Vagina (tissue), 2 donors: ENCODE data around the gene CCDC83. TPM values are rescaled to one million over a fixed set of nuclear protein-coding genes. Genes with fewer than 3 reads are reported as not detected.

Experiments
- DNase-seq, 2 donors: peaks; one replicate each; pipeline ENCODE4 v3.0.0-alpha.2; 2017; ENCODE audit errors: extremely low spot score in 2 of 2
- H3K27ac ChIP-seq: fragments of 200-600 bp; sonication (generic); one replicate; pipeline ENCODE4 v1.5.1; 2019
- H3K27me3 ChIP-seq: fragments of 200-600 bp; sonication (generic); one replicate; pipeline ENCODE4 v1.5.1; 2019
- H3K36me3 ChIP-seq, 2 donors: fragments of 200-600 bp; sonication (generic); one replicate each; pipeline ENCODE4 v1.5.1; 2017 to 2019
- H3K4me1 ChIP-seq: fragments of 200-600 bp; sonication (generic); one replicate; pipeline ENCODE4 v1.5.1; 2019
- H3K4me3 ChIP-seq, 2 donors: fragments of 200-600 bp; sonication (generic); 1 replicate in 1 of 2; 2 replicates in 1 of 2; pipeline ENCODE4 v1.5.1; 2016 to 2019
- H3K9me3 ChIP-seq: fragments of 200-600 bp; sonication (generic); one replicate; pipeline ENCODE4 v1.5.1; 2019
- POLR2A ChIP-seq, 2 donors: fragments of 450-650 bp; IDR thresholded peaks; one replicate each; pipeline ENCODE4 v1.6.1; 2017; ENCODE audit warnings: antibody characterized with exemption in 2 of 2, mild to moderate bottlenecking in 2 of 2, moderate library complexity in 2 of 2
- POLR2AphosphoS5 ChIP-seq, 2 donors: sonication (generic); formaldehyde crosslinking; IDR thresholded peaks; one replicate each; pipeline ENCODE4 v1.9.0; 2017; ENCODE audit warnings: antibody characterized with exemption in 2 of 2, mild to moderate bottlenecking in 2 of 2, low read depth in 1 of 2; ENCODE audit not compliant: insufficient read depth in 1 of 2
- intact Hi-C: fragments of 100-400 bp; cut with DNase I; formaldehyde crosslinking; loops from one replicate; pipeline ENCODE4 v1.15.1; 2023
- total RNA-seq: library from RNA; depleted of rRNA; stranded (reverse); fragments of >200 nt; gene quantifications from one replicate; pipeline ENCODE4 v1.2.3, GENCODE V29; 2016
- TF ChIP-seq, protein P1 (sequence below), 3 experiments: fragments of 450-650 bp in 2 of 3; fragments of 200-600 bp in 1 of 3; sonication (generic) in 1 of 3; IDR thresholded peaks; one replicate each; pipeline ENCODE4 v1.5.1; 2017 to 2019; ENCODE audit warnings: antibody characterized with exemption in 3 of 3, mild to moderate bottlenecking in 2 of 3, moderate library complexity in 2 of 3

The CCDC83 gene
- not detected for total RNA-seq

DNA sequence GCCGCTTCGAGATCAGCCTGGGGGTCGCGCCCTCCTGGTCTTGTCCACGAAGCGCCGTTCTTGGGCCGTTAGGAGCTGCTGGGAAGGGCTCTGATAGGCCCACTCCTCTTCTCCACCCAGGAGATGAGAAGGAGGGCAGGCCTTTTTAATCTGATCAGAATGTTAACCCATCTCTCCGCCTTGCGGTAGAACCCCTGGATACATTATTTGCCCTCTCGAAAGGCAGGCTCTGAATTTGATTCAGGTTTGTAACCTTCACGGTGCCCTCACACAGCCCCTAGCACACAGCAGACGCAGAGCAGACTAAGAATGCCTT lies at the start of gene CCDC83:
CCDC83 (plus strand) TSS at position 43 of the 316 bp plus-strand sequence. CDS start 9,741 bp downstream, outside the sequence.
- Histone ChIP-seq H3K9me3 (no peaks in the 10 kb centered on the region), H3K36me3 (no peaks in the 10 kb centered on the region), H3K27me3 (no peaks in the 10 kb centered on the region), H3K27ac (peak within 1 kb of the TSS; percentile 87), H3K4me3 (peak within 1 kb of the TSS; percentile 55 to 63), H3K4me1 (peaks cover 20% of the 10 kb centered on the region)
- TF ChIP-seq, protein P1, sequence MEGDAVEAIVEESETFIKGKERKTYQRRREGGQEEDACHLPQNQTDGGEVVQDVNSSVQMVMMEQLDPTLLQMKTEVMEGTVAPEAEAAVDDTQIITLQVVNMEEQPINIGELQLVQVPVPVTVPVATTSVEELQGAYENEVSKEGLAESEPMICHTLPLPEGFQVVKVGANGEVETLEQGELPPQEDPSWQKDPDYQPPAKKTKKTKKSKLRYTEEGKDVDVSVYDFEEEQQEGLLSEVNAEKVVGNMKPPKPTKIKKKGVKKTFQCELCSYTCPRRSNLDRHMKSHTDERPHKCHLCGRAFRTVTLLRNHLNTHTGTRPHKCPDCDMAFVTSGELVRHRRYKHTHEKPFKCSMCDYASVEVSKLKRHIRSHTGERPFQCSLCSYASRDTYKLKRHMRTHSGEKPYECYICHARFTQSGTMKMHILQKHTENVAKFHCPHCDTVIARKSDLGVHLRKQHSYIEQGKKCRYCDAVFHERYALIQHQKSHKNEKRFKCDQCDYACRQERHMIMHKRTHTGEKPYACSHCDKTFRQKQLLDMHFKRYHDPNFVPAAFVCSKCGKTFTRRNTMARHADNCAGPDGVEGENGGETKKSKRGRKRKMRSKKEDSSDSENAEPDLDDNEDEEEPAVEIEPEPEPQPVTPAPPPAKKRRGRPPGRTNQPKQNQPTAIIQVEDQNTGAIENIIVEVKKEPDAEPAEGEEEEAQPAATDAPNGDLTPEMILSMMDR (IDR thresholded peaks at IDR 0.05), result no peak
- no peak for TF ChIP-seq POLR2AphosphoS5 (IDR thresholded peaks at IDR 0.05; ENCODE audit: insufficient read depth in 1 of 2, low read depth in 1 of 2)
- peak in 1 of 2 donors; percentile 90 for DNase-seq
- intact Hi-C loops, result no loop called here

DNA sequence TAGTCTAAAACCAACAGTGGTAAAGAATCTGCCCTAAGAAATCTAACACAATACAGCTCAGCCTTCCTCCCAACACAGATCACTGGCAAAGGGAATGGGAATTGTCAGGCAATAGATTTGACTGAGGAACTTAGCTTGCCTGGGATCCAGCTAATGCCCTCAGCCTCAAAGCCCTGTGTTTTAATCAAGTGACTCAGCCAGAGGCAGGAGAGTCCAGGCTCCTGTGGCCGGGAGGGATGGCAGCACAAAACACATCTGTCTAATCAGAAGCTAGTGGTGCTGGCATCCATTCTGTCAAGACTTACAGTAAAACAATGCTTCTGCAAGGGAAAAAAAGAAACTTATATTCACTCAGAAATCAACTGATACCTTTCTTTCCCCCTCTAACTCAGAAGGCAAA lies 49.8 kb upstream of the CCDC83 start:
- no peak for DNase-seq
- no peaks in the 10 kb centered on the region for H3K36me3 ChIP-seq
- H3K4me1 ChIP-seq, result peaks cover 2% of the 10 kb centered on the region
- no peaks in the 10 kb centered on the region for H3K27me3 ChIP-seq
- no peak for TF ChIP-seq POLR2A (IDR thresholded peaks at IDR 0.05)
- no peak for TF ChIP-seq POLR2AphosphoS5 (IDR thresholded peaks at IDR 0.05; ENCODE audit: insufficient read depth in 1 of 2, low read depth in 1 of 2)
- TF ChIP-seq, protein P1 (IDR thresholded peaks at IDR 0.05), result no peak
- no peaks in the 10 kb centered on the region for H3K9me3 ChIP-seq
- intact Hi-C loops, result no loop called here
- no peak overlapping the region for H3K27ac ChIP-seq
- H3K4me3 ChIP-seq, result no peak overlapping the region

DNA sequence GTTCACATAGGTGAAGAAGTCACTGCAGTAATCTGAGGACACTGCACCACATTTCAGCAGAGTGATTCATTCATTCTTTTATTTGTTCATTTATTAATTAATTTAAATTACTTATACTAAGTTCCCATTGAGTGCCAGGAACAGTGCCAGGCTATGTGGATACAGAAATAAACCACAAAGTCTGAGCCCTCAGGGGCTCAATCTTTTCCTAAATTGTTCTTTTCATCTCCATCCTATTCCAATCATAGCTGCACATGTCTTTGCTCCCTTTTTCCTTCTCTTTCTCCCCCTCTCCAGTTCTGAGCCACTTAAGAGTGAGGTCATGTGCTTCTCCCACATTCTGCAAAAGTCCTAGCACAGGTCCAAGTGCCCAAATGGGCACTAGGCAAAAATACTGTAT lies 49.2 kb upstream of the CCDC83 start:
- Histone ChIP-seq H3K4me1 (peaks cover 7% of the 10 kb centered on the region), H3K9me3 (no peaks in the 10 kb centered on the region), H3K27ac (no peak overlapping the region), H3K27me3 (no peaks in the 10 kb centered on the region), H3K36me3 (no peaks in the 10 kb centered on the region), H3K4me3 (no peak overlapping the region)
- intact Hi-C loops, result no loop called here
- TF ChIP-seq, protein P1 (IDR thresholded peaks at IDR 0.05), result no peak
- no peak for TF ChIP-seq POLR2A (IDR thresholded peaks at IDR 0.05)
- no peak for TF ChIP-seq POLR2AphosphoS5 (IDR thresholded peaks at IDR 0.05; ENCODE audit: insufficient read depth in 1 of 2, low read depth in 1 of 2)
- DNase-seq, result no peak

DNA sequence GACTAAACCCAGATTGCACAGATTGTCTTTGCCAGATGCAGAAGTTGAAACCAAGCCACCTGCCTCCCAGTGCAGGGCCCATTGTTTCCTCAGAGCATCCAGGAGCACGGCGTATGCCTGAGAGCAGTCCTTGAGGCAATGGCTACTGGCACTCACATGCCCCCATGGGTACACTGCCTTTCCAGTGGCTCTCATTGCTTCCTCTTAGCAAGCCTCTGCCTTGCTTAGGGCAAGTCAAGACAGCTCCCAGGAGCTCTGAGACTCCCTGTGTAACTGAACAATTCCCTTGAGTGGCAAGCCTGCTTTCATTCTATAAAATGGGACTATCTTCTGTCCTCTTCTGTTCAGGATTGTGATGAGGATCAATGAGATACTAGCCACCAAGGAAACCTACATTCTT lies 48.3 kb upstream of the CCDC83 start:
- TF ChIP-seq POLR2AphosphoS5 (IDR thresholded peaks at IDR 0.05; ENCODE audit: insufficient read depth in 1 of 2, low read depth in 1 of 2), result no peak
- TF ChIP-seq, protein P1 (IDR thresholded peaks at IDR 0.05), result no peak
- TF ChIP-seq POLR2A (IDR thresholded peaks at IDR 0.05), result no peak
- H3K27me3 ChIP-seq, result no peaks in the 10 kb centered on the region
- H3K36me3 ChIP-seq, result no peaks in the 10 kb centered on the region
- H3K27ac ChIP-seq, result no peak overlapping the region
- H3K4me1 ChIP-seq, result peaks cover 12% of the 10 kb centered on the region
- H3K9me3 ChIP-seq, result no peaks in the 10 kb centered on the region
- no peak overlapping the region for H3K4me3 ChIP-seq
- DNase-seq, result no peak
- intact Hi-C loops, result no loop called here

DNA sequence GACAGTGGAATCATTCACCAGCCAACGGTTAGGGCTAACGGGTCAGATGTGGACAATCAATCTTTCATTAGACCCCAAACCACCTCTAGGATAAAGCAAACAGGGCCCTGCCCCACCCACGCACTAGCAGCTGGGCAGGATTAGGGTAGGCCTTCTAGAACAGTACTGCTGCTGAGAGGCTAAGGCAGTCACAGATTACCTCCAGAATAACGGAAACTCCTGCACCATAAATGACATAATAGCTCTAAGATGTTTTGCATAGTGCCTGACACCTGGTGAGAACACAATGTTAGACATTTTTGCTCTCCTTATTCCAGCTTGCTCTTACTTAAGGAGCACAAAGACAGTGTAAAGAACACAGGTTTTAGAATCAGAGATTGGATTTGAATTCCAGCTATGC lies 46.0 kb upstream of the CCDC83 start:
- H3K4me3 ChIP-seq, result peak overlapping the region in 1 of 2 donors; percentile 65
- no peaks in the 10 kb centered on the region for H3K9me3 ChIP-seq
- H3K4me1 ChIP-seq, result peaks cover 12% of the 10 kb centered on the region
- no peaks in the 10 kb centered on the region for H3K27me3 ChIP-seq
- no peak for TF ChIP-seq POLR2AphosphoS5 (IDR thresholded peaks at IDR 0.05; ENCODE audit: insufficient read depth in 1 of 2, low read depth in 1 of 2)
- TF ChIP-seq, protein P1 (IDR thresholded peaks at IDR 0.05), result no peak
- TF ChIP-seq POLR2A (IDR thresholded peaks at IDR 0.05), result no peak
- H3K27ac ChIP-seq, result no peak overlapping the region
- intact Hi-C loops, result no loop called here
- H3K36me3 ChIP-seq, result no peaks in the 10 kb centered on the region
- no peak for DNase-seq
